HCT116 (cell line): Measurements from ENCODE around the gene TOR2A. TPM values are rescaled to one million over a fixed set of nuclear protein-coding genes. Genes with fewer than 3 reads are reported as not detected.

ENCODE experiments used
- ATAC-seq: fragments of 200-7000 bp; cut with Tn5 transposase; 2 replicates; pipeline ENCODE4 v1.9.1; 2020; ENCODE audit warnings: mild to moderate bottlenecking, moderate library complexity
- BruUV-seq: library from RNA; stranded (reverse); fragments of 400-500 nt; replicated peaks from 2 replicates; lab custom pipeline; 2021; lab: Mats Ljungman, UMichigan
- CTCF ChIA-PET: fragments of 300-600 bp; sonication (Branson Sonifier 250); formaldehyde crosslinking; loops from one replicate; lab custom pipeline; 2021; ENCODE audit warnings: antibody characterized with exemption; lab: Charles Lee
- POLR2A ChIA-PET: fragments of 300-600, 350-600 bp; sonication (Branson Sonifier 250); formaldehyde crosslinking; loops from one replicate; lab custom pipeline; 2021; ENCODE audit warnings: antibody characterized with exemption; lab: Charles Lee
- RAD21 ChIA-PET, 2 experiments: fragments of 300-600 bp; sonication (Branson Sonifier 250); formaldehyde crosslinking; loops; one replicate each; lab custom pipeline; 2023; ENCODE audit warnings: low total read pairs in 2 of 2; ENCODE audit not compliant: uncharacterized antibody in 2 of 2, unreplicated experiment in 2 of 2, low non-redundant PET in 1 of 2; lab: Charles Lee
- DNase-seq: peaks from one replicate; pipeline ENCODE4 v3.0.0-alpha.2; 2010; ENCODE audit warnings: low read depth, low spot score
- H2AFZ ChIP-seq: fragments of 200-600 bp; shearing (Covaris generic), sonication (generic); 2 replicates; pipeline ENCODE4 v1.6.1; 2017; ENCODE audit warnings: low read depth, mixed run types, mixed read lengths, antibody characterized with exemption, low read length; ENCODE audit not compliant: poor library complexity, severe bottlenecking
- H3K27ac ChIP-seq: 2 replicates; pipeline ENCODE4 v1.5.1; 2012; ENCODE audit warnings: low read depth, low read length
- H3K27me3 ChIP-seq: fragments of 200-600 bp; sonication (generic); 2 replicates; pipeline ENCODE4 v1.6.1; 2016; ENCODE audit warnings: mixed run types, low read length, mixed read lengths; ENCODE audit not compliant: insufficient read depth
- H3K36me3 ChIP-seq, 2 experiments: fragments of 200-500 bp in 1 of 2; fragments of 200-600 bp in 1 of 2; sonication (Bioruptor generic) in 1 of 2; sonication (generic) in 1 of 2; 2 replicates each; pipeline versions ENCODE4 v1.5.1 to v1.6.1; 2014 to 2016; ENCODE audit warnings: low read length in 2 of 2, inconsistent platforms in 1 of 2, mixed read lengths in 1 of 2, mixed run types in 1 of 2; ENCODE audit not compliant: insufficient read depth in 2 of 2, control insufficient read depth in 1 of 2
- H3K4me1 ChIP-seq, 2 experiments: fragments of 200-600 bp in 1 of 2; sonication (generic) in 1 of 2; 2 replicates each; pipeline versions ENCODE4 v1.5.1 to v1.6.1; 2012 to 2017; ENCODE audit warnings: low read length in 2 of 2, inconsistent platforms in 1 of 2, mild to moderate bottlenecking in 1 of 2, mixed read lengths in 1 of 2, mixed run types in 1 of 2, moderate library complexity in 1 of 2; ENCODE audit not compliant: insufficient read depth in 2 of 2, control insufficient read depth in 1 of 2
- H3K4me2 ChIP-seq: fragments of 200-600 bp; sonication (generic); 2 replicates; pipeline ENCODE4 v1.6.1; 2017; ENCODE audit warnings: mixed run types, low read length, mixed read lengths
- H3K4me3 ChIP-seq, 2 experiments: fragments of 200-600 bp in 1 of 2; sonication (generic) in 1 of 2; replicated peaks in 1 of 2; 2 replicates each; pipeline ENCODE4 v1.5.1; 2011 to 2016; ENCODE audit warnings: low read length in 2 of 2, control low read depth in 1 of 2, low read depth in 1 of 2, mild to moderate bottlenecking in 1 of 2, mixed read lengths in 1 of 2, mixed run types in 1 of 2
- H3K79me2 ChIP-seq: fragments of 200-600 bp; sonication (generic); 2 replicates; pipeline ENCODE4 v1.6.1; 2017; ENCODE audit warnings: mild to moderate bottlenecking, mixed run types, low read length, moderate library complexity, mixed read lengths; ENCODE audit not compliant: insufficient read depth
- H3K9ac ChIP-seq: fragments of 200-600 bp; sonication (generic); 2 replicates; pipeline ENCODE4 v1.6.1; 2016; ENCODE audit warnings: low read length, mixed read lengths
- H3K9me2 ChIP-seq: fragments of 200-600 bp; sonication (generic), shearing (Covaris generic); 2 replicates; pipeline ENCODE4 v1.6.1; 2017; ENCODE audit warnings: mixed run types, mild to moderate bottlenecking, moderate library complexity; ENCODE audit not compliant: insufficient read depth
- H3K9me3 ChIP-seq, 2 experiments: fragments of 200-500 bp in 1 of 2; fragments of 200-600 bp in 1 of 2; sonication (Bioruptor generic) in 1 of 2; sonication (generic) in 1 of 2; 2 replicates each; pipeline ENCODE4 v1.6.1; 2014 to 2017; ENCODE audit warnings: low read length in 2 of 2, mixed read lengths in 2 of 2, inconsistent platforms in 1 of 2, low read depth in 1 of 2, mild to moderate bottlenecking in 1 of 2, mixed run types in 1 of 2, moderate library complexity in 1 of 2; ENCODE audit not compliant: control insufficient read depth in 1 of 2, insufficient read depth in 1 of 2
- H4K20me1 ChIP-seq: fragments of 200-600 bp; sonication (generic), shearing (Covaris generic); 2 replicates; pipeline ENCODE4 v1.6.1; 2017; ENCODE audit warnings: mixed run types, mild to moderate bottlenecking, moderate library complexity; ENCODE audit not compliant: insufficient read depth
- CTCF ChIP-seq, 3 experiments: fragments of 200-600 bp in 1 of 3; sonication (generic) in 1 of 3; IDR thresholded peaks in 2 of 3; conservative IDR thresholded peaks in 1 of 3; 2 replicates each; pipeline ENCODE4 v1.5.1; 2012 to 2017; ENCODE audit warnings: low read depth in 2 of 3, low read length in 2 of 3, antibody characterized with exemption in 1 of 3, borderline replicate concordance in 1 of 3, control low read depth in 1 of 3, mild to moderate bottlenecking in 1 of 3, mixed read lengths in 1 of 3, mixed run types in 1 of 3, moderate library complexity in 1 of 3; ENCODE audit not compliant: insufficient read depth in 1 of 3
- EZH2 ChIP-seq: fragments of 200-600 bp; sonication (generic); IDR thresholded peaks from 2 replicates; pipeline ENCODE4 v1.6.1; 2017; ENCODE audit warnings: antibody characterized with exemption, mixed run types
- EZH2phosphoT487 ChIP-seq: fragments of 200-600 bp; IDR thresholded peaks from 2 replicates; pipeline ENCODE4 v1.6.1; 2018; ENCODE audit warnings: antibody characterized with exemption, borderline replicate concordance
- FOSL1 ChIP-seq: IDR thresholded peaks from 2 replicates; pipeline ENCODE4 v1.6.1; 2012; ENCODE audit warnings: low read depth
- JUND ChIP-seq: IDR thresholded peaks from 2 replicates; pipeline ENCODE4 v1.6.1; 2012
- POLR2A ChIP-seq: IDR thresholded peaks from 2 replicates; pipeline ENCODE4 v1.7.0; 2011; ENCODE audit warnings: borderline replicate concordance; ENCODE audit not compliant: insufficient read depth, insufficient read length; ENCODE audit errors: extremely low read depth
- POLR2AphosphoS5 ChIP-seq: IDR thresholded peaks from 2 replicates; pipeline ENCODE4 v1.6.1; 2011; ENCODE audit warnings: mild to moderate bottlenecking, low read depth, low read length, moderate library complexity
- RAD21 ChIP-seq: IDR thresholded peaks from 2 replicates; pipeline ENCODE4 v1.6.1; 2012; ENCODE audit warnings: low read depth, mild to moderate bottlenecking
- SIN3A ChIP-seq: IDR thresholded peaks from 2 replicates; pipeline ENCODE4 v1.6.1; 2012; ENCODE audit warnings: low read depth
- SP1 ChIP-seq: IDR thresholded peaks from 2 replicates; pipeline ENCODE4 v1.6.1; 2012; ENCODE audit warnings: low read depth
- SRF ChIP-seq: IDR thresholded peaks from 2 replicates; pipeline ENCODE4 v1.6.1; 2012; ENCODE audit warnings: low read depth
- ZFX ChIP-seq: fragments of 450-650 bp; IDR thresholded peaks from 2 replicates; pipeline ENCODE4 v1.6.1; 2017
- ZNF274 ChIP-seq: fragments of 200-500 bp; sonication (Bioruptor generic); IDR thresholded peaks from 2 replicates; pipeline ENCODE4 v1.6.1; 2014; ENCODE audit warnings: mild to moderate bottlenecking, low read depth, low read length, inconsistent platforms
- intact Hi-C: fragments of 100-400 bp; cut with micrococcal nuclease; formaldehyde crosslinking; loops from 2 replicates; pipeline ENCODE4 v1.10.0; 2022
- total RNA-seq: library from RNA; stranded (reverse); gene quantifications from one replicate; pipeline ENCODE4 v1.2.1, GENCODE V29; 2021; ENCODE audit not compliant: unreplicated experiment
- TF ChIP-seq, protein P1 (sequence below): IDR thresholded peaks from 2 replicates; pipeline ENCODE4 v1.6.1; 2011; ENCODE audit warnings: mild to moderate bottlenecking, low read length, moderate library complexity; ENCODE audit not compliant: insufficient replicate concordance; ENCODE audit errors: extremely low read depth
- TF ChIP-seq, protein P2 (sequence below): IDR thresholded peaks from 2 replicates; pipeline ENCODE4 v1.6.1; 2012; ENCODE audit warnings: low read depth

The TOR2A gene
- total RNA-seq, 1 experiment from 2014 or later = 12.0 TPM

GRCh38 chr9:127730799-127731410 is 4.2 kb downstream of the TOR2A start:
- H3K27me3 ChIP-seq = no peaks in the 10 kb centered on the region
- H3K27ac ChIP-seq = no peak overlapping the region
- H3K9me2 ChIP-seq = no peaks in the 10 kb centered on the region
- H3K4me3 ChIP-seq = no peak overlapping the region
- intact Hi-C loops = no loop called here
- H3K4me2 ChIP-seq = no peak overlapping the region
- H2AFZ ChIP-seq = no peak overlapping the region
- TF ChIP-seq EZH2phosphoT487 = no peak
- TF ChIP-seq SP1 = no peak
- TF ChIP-seq RAD21 = no peak
- TF ChIP-seq POLR2A = no peak
- no peak for TF ChIP-seq CTCF (IDR thresholded peaks at IDR 0.05 in 2 of 3, conservative IDR thresholded peaks at IDR 0.05 in 1 of 3; ENCODE audit: borderline replicate concordance in 1 of 3, insufficient read depth in 1 of 3, low read depth in 2 of 3, low read length in 2 of 3)
- TF ChIP-seq SRF = no peak
- TF ChIP-seq, protein P1, sequence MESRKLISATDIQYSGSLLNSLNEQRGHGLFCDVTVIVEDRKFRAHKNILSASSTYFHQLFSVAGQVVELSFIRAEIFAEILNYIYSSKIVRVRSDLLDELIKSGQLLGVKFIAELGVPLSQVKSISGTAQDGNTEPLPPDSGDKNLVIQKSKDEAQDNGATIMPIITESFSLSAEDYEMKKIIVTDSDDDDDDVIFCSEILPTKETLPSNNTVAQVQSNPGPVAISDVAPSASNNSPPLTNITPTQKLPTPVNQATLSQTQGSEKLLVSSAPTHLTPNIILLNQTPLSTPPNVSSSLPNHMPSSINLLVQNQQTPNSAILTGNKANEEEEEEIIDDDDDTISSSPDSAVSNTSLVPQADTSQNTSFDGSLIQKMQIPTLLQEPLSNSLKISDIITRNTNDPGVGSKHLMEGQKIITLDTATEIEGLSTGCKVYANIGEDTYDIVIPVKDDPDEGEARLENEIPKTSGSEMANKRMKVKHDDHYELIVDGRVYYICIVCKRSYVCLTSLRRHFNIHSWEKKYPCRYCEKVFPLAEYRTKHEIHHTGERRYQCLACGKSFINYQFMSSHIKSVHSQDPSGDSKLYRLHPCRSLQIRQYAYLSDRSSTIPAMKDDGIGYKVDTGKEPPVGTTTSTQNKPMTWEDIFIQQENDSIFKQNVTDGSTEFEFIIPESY = no peak
- TF ChIP-seq ZNF274 = no peak
- TF ChIP-seq ZFX = no peak
- no peak for TF ChIP-seq POLR2AphosphoS5
- no peak for TF ChIP-seq FOSL1
- no peak for TF ChIP-seq JUND
- TF ChIP-seq EZH2 = no peak
- no peak for TF ChIP-seq SIN3A
- TF ChIP-seq, protein P2, sequence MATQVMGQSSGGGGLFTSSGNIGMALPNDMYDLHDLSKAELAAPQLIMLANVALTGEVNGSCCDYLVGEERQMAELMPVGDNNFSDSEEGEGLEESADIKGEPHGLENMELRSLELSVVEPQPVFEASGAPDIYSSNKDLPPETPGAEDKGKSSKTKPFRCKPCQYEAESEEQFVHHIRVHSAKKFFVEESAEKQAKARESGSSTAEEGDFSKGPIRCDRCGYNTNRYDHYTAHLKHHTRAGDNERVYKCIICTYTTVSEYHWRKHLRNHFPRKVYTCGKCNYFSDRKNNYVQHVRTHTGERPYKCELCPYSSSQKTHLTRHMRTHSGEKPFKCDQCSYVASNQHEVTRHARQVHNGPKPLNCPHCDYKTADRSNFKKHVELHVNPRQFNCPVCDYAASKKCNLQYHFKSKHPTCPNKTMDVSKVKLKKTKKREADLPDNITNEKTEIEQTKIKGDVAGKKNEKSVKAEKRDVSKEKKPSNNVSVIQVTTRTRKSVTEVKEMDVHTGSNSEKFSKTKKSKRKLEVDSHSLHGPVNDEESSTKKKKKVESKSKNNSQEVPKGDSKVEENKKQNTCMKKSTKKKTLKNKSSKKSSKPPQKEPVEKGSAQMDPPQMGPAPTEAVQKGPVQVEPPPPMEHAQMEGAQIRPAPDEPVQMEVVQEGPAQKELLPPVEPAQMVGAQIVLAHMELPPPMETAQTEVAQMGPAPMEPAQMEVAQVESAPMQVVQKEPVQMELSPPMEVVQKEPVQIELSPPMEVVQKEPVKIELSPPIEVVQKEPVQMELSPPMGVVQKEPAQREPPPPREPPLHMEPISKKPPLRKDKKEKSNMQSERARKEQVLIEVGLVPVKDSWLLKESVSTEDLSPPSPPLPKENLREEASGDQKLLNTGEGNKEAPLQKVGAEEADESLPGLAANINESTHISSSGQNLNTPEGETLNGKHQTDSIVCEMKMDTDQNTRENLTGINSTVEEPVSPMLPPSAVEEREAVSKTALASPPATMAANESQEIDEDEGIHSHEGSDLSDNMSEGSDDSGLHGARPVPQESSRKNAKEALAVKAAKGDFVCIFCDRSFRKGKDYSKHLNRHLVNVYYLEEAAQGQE = no peak
- no peaks in the 10 kb centered on the region for H3K36me3 ChIP-seq
- DNase-seq = no peak
- no peaks in the 10 kb centered on the region for H3K9me3 ChIP-seq
- H3K79me2 ChIP-seq = no peaks in the 10 kb centered on the region
- ChIA-PET CTCF (no interaction called here), POLR2A (no interaction called here), RAD21 (no interaction called here)
- no peak overlapping the region for H3K9ac ChIP-seq
- ATAC-seq = no peak
- no peaks in the 10 kb centered on the region for H4K20me1 ChIP-seq
- no TSS peak for BruUV-seq
- peaks cover 8 to 20% of the 10 kb centered on the region in 2 experiments for H3K4me1 ChIP-seq
